Measurements from ENCODE around the gene SLC25A10. TPM values are rescaled to one million over a fixed set of nuclear protein-coding genes. Genes with fewer than 3 reads are reported as not detected.
"Not testable (repeated sequence)": the region's sequence is repeated elsewhere in the genome, so short reads cannot be mapped to it uniquely, and the experiment has no call there.

The SLC25A10 gene
- polyA plus RNA-seq, 1 donor: 42.2 TPM

DNA sequence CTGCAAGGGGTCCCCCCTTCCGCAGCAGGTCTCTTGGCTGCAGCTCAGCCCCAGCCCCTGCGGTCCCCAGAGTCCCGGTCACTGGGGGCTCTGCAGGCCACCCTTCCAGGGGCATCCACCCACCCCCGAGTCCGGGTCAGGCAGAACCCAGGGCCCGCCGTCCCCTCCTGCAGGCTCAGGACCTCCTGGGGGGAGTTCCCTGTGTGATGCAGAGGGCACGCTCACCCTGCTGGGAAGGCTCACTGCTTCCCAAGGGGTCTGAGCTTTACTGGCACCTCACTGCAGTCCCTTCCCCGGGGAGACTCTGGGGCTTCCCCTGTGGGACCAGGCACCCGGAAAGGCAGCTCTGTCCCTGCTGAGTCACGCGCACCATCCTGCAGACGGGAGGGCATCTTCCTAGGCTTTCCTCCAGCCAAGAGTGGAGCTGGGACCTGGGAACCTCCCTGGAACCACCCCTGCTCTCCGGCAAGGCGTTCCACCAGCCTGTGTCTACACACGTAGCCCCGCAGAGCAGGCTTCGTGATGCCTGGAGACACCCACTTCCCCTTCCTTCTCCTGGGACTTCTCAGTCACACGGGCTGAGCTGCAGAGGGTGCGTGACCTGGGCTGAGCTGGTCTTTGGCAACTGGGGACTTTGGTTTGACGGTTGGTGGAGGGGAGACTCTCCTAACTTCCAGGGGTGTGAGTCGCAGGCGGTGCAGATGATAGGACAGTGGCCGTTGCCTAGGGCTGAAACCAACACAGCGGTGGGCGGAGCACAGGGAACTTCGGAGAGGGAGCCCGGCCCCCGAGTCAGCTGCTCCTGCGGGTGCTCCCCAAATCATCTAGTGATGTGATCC is 23.4 kb downstream of the SLC25A10 start:
- Histone ChIP-seq H3K27me3 (ENCODE audit: control insufficient read depth, insufficient read depth, low read length) (peaks cover 16% of the 10 kb centered on the region), H3K9me3 (ENCODE audit: control insufficient read depth, low read depth, low read length) (no peaks in the 10 kb centered on the region), H3K4me3 (ENCODE audit: low read length) (no peak overlapping the region), H3K27ac (ENCODE audit: low read length) (no peak overlapping the region), H3K36me3 (ENCODE audit: control insufficient read depth, insufficient read depth, low read length) (no peaks in the 10 kb centered on the region), H3K4me1 (ENCODE audit: control insufficient read depth, insufficient read depth, low read length) (peaks cover 9% of the 10 kb centered on the region)
- peak in 1 of 2 donors; percentile 65 for DNase-seq
- WGBS (ENCODE audit: insufficient coverage, low lambda C conversion rate): no CpG with 5 or more reads among the region's 30 CpGs

DNA sequence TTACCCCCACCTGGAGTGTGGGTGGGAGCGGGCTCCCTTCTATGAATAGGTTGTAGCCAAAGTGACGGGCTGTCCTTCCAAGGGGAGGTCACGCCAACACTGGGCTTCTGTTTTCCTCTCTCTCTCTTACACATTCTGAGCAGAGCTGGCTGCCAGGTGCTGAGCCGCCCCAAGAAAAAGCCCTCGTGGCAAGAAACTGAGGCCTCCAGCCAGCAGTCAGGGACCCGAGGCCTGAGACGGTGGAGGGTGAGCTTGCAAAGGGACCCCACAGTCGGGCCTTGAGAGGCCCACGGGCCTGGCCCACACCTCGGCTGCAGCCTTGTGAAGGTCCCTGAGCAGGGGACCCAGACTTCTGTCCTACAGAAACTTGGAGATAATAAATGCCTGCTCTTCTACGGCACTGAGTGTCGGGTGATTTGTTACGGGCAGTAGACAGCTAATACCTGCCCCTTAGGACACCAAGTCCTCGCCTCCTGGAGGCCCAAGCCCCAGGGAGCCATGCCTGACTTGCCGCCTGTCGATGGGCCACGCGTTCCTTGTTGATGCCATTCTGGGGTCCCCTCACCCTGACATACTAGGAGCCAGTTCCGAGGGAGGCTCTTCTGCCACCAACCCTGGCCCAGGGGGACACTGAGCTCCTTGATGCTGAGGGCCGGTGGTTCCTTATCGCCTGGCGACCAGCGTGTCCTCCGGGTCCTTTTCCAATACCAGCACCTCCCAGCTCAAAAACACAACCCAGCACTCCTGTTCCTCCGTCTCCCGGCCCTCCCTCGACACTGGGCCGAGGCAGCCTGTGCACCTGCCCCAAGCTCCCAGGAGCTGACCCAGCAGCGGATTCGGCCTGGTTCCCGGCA is 26.1 kb downstream of the SLC25A10 start:
- H3K4me3 ChIP-seq (ENCODE audit: low read length): no peak overlapping the region
- H3K4me1 ChIP-seq (ENCODE audit: control insufficient read depth, insufficient read depth, low read length): peaks cover 9% of the 10 kb centered on the region
- H3K27me3 ChIP-seq (ENCODE audit: control insufficient read depth, insufficient read depth, low read length): peaks cover 15% of the 10 kb centered on the region
- no peaks in the 10 kb centered on the region for H3K9me3 ChIP-seq (ENCODE audit: control insufficient read depth, low read depth, low read length)
- WGBS (ENCODE audit: insufficient coverage, low lambda C conversion rate): 100% methylated on average over 3 of the region's 31 CpGs
- no peaks in the 10 kb centered on the region for H3K36me3 ChIP-seq (ENCODE audit: control insufficient read depth, insufficient read depth, low read length)
- DNase-seq: no peak
- H3K27ac ChIP-seq (ENCODE audit: low read length): no peak overlapping the region

DNA sequence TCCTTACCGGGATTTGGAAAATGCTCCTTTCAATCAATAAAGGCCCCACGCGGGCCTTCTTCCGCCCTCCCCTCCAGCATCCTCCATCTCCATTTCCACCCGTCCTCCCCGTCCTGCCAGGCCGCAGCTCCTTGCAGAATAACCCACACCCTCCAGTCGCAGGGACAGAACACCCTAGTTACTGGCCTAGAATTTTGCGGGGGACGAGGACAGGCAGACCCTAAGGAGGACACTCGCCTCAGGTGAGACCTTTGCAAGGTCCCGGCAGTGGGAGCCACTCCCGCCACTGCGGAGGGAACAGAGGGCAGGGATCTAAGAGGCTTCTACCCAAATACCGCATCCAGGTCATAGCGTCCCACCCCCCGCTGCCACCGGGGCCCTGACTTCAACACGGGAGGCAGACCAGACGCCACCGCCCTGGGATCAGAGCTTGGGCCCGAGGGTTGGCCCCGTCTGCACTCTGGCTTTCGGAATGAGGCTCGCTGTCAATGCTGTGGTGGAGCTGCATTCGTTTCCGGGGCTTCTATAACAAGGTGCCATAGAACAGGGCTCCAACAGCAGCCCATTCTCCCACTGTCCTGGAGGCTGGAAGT is 26.8 kb downstream of the SLC25A10 start:
- Histone ChIP-seq H3K27me3 (ENCODE audit: control insufficient read depth, insufficient read depth, low read length) (peaks cover 10% of the 10 kb centered on the region), H3K4me3 (ENCODE audit: low read length) (no peak overlapping the region), H3K27ac (ENCODE audit: low read length) (no peak overlapping the region), H3K36me3 (ENCODE audit: control insufficient read depth, insufficient read depth, low read length) (no peaks in the 10 kb centered on the region), H3K9me3 (ENCODE audit: control insufficient read depth, low read depth, low read length) (no peaks in the 10 kb centered on the region), H3K4me1 (ENCODE audit: control insufficient read depth, insufficient read depth, low read length) (peaks cover 9% of the 10 kb centered on the region)
- WGBS (ENCODE audit: insufficient coverage, low lambda C conversion rate): 100% methylated on average over 1 of the region's 27 CpGs
- no peak for DNase-seq

DNA sequence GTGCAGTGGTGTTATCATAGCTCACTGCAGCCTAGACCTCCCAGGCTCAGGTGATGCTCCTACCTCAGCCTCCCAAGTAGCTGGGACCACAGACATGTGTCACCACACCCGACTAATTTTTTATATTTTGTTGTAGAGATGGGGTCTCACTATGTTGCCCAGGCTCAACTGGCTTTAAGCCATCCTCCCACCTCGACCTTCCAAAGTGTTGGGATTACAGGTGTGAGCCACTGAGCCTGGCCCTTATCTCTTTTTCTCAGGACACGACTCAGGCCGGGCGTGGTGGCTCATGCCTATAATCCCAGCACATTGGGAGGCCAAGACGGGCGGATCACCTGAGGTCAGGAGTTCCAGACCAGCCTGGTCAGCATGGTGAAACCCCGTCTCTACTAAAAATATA is 27.5 kb downstream of the SLC25A10 start:
- WGBS (ENCODE audit: insufficient coverage, low lambda C conversion rate): 100% methylated on average over 1 of the region's 8 CpGs
- not testable (repeated sequence) for H3K4me3 ChIP-seq (ENCODE audit: low read length); H3K4me1 ChIP-seq (ENCODE audit: control insufficient read depth, insufficient read depth, low read length); H3K27ac ChIP-seq (ENCODE audit: low read length); DNase-seq; H3K9me3 ChIP-seq (ENCODE audit: control insufficient read depth, low read depth, low read length); H3K36me3 ChIP-seq (ENCODE audit: control insufficient read depth, insufficient read depth, low read length)
- peaks cover 10% of the 10 kb centered on the region for H3K27me3 ChIP-seq (ENCODE audit: control insufficient read depth, insufficient read depth, low read length)

DNA sequence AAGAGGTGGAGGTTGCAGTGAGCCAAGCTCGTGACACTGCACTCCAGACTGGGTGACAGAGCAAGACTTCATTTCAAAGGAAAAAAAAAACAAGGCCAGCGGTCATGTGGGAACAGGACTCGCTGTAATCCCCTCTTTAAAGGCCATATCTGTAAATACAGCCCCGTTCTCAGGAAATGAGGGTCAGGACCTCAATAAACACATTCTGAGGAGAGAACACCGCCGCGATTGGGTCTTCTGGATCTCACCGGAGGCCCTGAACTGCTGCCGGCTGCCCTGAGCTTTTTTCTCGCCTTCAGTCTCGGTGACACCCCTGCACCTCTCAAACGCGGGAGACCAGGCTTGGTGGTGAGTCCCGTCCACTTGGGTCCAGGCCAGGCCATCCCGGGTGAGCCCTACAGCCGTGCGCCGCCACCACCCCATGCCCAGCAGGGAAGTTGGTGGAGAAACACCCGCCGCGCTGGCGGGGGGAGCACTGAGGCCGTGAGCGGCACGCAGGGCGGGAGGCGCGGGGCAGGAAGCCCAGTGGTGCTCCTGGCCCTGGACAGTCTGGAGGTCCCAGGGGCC is 28.4 kb downstream of the SLC25A10 start:
- Histone ChIP-seq H3K4me3 (ENCODE audit: low read length) (no peak overlapping the region), H3K36me3 (ENCODE audit: control insufficient read depth, insufficient read depth, low read length) (no peaks in the 10 kb centered on the region), H3K9me3 (ENCODE audit: control insufficient read depth, low read depth, low read length) (no peaks in the 10 kb centered on the region), H3K4me1 (ENCODE audit: control insufficient read depth, insufficient read depth, low read length) (peaks cover 8% of the 10 kb centered on the region), H3K27ac (ENCODE audit: low read length) (no peak overlapping the region), H3K27me3 (ENCODE audit: control insufficient read depth, insufficient read depth, low read length) (peaks cover 10% of the 10 kb centered on the region)
- DNase-seq: no peak
- no CpG with 5 or more reads among the region's 28 CpGs for WGBS (ENCODE audit: insufficient coverage, low lambda C conversion rate)

DNA sequence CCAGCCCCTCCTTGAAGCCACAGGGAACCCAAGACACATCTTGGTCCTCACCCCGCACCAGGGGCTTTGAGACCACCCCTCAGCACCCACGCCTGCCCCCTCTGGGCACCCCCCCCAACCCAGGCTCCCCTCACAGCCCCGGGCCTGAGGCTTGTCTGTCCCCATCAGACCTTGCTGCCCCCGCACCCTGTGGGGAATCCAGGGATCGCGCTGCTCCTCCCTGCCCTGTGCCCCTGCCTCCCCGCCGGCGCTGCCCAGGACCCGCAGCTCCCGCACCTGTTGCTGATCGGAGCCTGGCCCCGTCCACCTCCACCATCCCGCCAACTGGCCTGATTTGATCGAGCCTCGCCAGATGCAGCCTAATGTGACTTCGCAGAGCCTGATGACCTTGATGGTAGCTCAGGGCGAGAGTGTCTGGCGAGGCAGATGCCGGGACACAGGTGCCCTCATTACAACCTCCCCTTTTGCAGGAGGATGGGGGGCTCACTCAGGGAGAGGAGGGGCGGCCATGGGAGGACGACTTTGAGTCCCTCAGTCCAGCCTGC is 29.0 kb downstream of the SLC25A10 start:
- Histone ChIP-seq H3K4me3 (ENCODE audit: low read length) (no peak overlapping the region), H3K9me3 (ENCODE audit: control insufficient read depth, low read depth, low read length) (no peaks in the 10 kb centered on the region), H3K27ac (ENCODE audit: low read length) (no peak overlapping the region), H3K4me1 (ENCODE audit: control insufficient read depth, insufficient read depth, low read length) (peaks cover 2% of the 10 kb centered on the region), H3K36me3 (ENCODE audit: control insufficient read depth, insufficient read depth, low read length) (no peaks in the 10 kb centered on the region), H3K27me3 (ENCODE audit: control insufficient read depth, insufficient read depth, low read length) (peaks cover 10% of the 10 kb centered on the region)
- no peak for DNase-seq
- WGBS (ENCODE audit: insufficient coverage, low lambda C conversion rate): no CpG with 5 or more reads among the region's 22 CpGs

DNA sequence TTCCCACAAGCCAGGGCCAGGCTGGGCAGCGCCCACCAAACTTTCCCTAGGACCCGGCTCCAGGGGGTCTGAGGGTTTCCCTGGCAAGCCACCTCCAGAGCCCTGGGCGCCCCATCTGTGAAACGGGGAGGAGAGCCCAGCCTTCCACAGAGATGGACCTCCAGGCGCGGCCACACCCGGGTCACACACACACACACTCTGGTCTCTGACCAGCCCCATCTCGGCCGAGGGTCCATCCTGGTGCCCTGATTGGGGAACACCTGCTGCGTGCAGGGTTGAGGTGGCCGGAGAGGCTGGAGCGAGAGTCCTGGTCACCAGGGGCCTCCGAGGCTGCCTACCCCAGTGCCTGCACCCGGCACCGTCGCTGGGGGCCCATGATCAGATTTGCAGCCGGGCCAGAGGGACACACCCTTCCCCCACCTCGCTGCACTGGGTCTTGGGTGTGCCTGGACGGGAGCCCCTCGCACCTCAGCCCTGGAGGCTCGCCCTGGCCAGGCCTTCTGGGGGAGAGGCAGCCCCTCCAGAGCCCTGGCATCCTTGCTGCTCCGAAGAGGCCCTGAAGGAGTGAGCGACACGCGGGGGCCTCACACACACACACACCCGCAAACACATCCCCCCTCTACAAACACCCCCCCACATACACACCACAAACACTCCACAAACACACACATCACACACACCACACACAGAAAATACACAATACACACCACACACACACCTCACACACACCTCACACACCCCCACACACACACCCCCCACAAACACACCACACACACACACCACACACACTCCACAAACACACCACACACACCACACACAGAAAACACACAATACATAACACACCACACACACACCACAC is 29.7 kb downstream of the SLC25A10 start:
- Histone ChIP-seq H3K4me1 (ENCODE audit: control insufficient read depth, insufficient read depth, low read length) (no peaks in the 10 kb centered on the region), H3K27me3 (ENCODE audit: control insufficient read depth, insufficient read depth, low read length) (peaks cover 10% of the 10 kb centered on the region), H3K4me3 (ENCODE audit: low read length) (no peak overlapping the region), H3K36me3 (ENCODE audit: control insufficient read depth, insufficient read depth, low read length) (no peaks in the 10 kb centered on the region), H3K9me3 (ENCODE audit: control insufficient read depth, low read depth, low read length) (no peaks in the 10 kb centered on the region), H3K27ac (ENCODE audit: low read length) (no peak overlapping the region)
- no peak for DNase-seq
- WGBS (ENCODE audit: insufficient coverage, low lambda C conversion rate): no CpG with 5 or more reads among the region's 26 CpGs

Other genes with a start within 250 kb of the SLC25A10 start
- gene ACTG1, start 199.5 kb upstream of the SLC25A10 start, polyA plus RNA-seq: 2,245 TPM
- gene FSCN2, start 183.9 kb upstream of the SLC25A10 start, polyA plus RNA-seq: 1.5 TPM
- gene FAAP100, start 159.9 kb upstream of the SLC25A10 start, polyA plus RNA-seq: 26.9 TPM
- gene NPLOC4, start 75.2 kb upstream of the SLC25A10 start, polyA plus RNA-seq: 47.8 TPM
- 1.2 TPM for gene TSPAN10, start 75.1 kb upstream of the SLC25A10 start, polyA plus RNA-seq
- gene PDE6G, start 55.7 kb upstream of the SLC25A10 start, polyA plus RNA-seq: 2.6 TPM
- gene OXLD1, start 45.7 kb upstream of the SLC25A10 start, polyA plus RNA-seq: 20.9 TPM
- gene CCDC137, start 45.5 kb upstream of the SLC25A10 start, polyA plus RNA-seq: 19.5 TPM
- gene ARL16, start 28.5 kb upstream of the SLC25A10 start, polyA plus RNA-seq: 44.8 TPM
- 84.8 TPM for gene HGS, start 28.3 kb upstream of the SLC25A10 start, polyA plus RNA-seq
- gene MRPL12, start 8.9 kb upstream of the SLC25A10 start, polyA plus RNA-seq: 52.4 TPM
- 2.5 TPM for gene GCGR, start 91.9 kb downstream of the SLC25A10 start, polyA plus RNA-seq
- gene MCRIP1, start 121.0 kb downstream of the SLC25A10 start, polyA plus RNA-seq: 60.9 TPM
- 0.21 TPM for gene PPP1R27, start 122.8 kb downstream of the SLC25A10 start, polyA plus RNA-seq
- 737 TPM for gene P4HB, start 148.3 kb downstream of the SLC25A10 start, polyA plus RNA-seq
- gene ARHGDIA, start 159.1 kb downstream of the SLC25A10 start, polyA plus RNA-seq: 203 TPM
- gene ALYREF, start 179.3 kb downstream of the SLC25A10 start, polyA plus RNA-seq: 59.0 TPM
- gene ANAPC11, start 179.4 kb downstream of the SLC25A10 start, polyA plus RNA-seq: 79.6 TPM
- 0.39 TPM for gene NPB, start 190.0 kb downstream of the SLC25A10 start, polyA plus RNA-seq
- 33.8 TPM for gene PCYT2, start 199.1 kb downstream of the SLC25A10 start, polyA plus RNA-seq
- 25.2 TPM for gene SIRT7, start 205.9 kb downstream of the SLC25A10 start, polyA plus RNA-seq
- gene MAFG, start 215.5 kb downstream of the SLC25A10 start, polyA plus RNA-seq: 21.1 TPM
- 24.5 TPM for gene PYCR1, start 225.0 kb downstream of the SLC25A10 start, polyA plus RNA-seq
- 0.07 TPM for gene MYADML2, start 234.9 kb downstream of the SLC25A10 start, polyA plus RNA-seq
- gene NOTUM, start 248.9 kb downstream of the SLC25A10 start, polyA plus RNA-seq: 4.1 TPM

Data from large intestine (tissue), 3 donors.